SIG-M5 treated with dmso at 0.1 percent for 504 hours (cell line): ENCODE results near the gene FAM163A.

ENCODE experiments used
- DNase-seq: peaks from one replicate; lab custom pipeline; 2025; ENCODE audit not compliant: unreplicated experiment; lab: John Stamatoyannopoulos, UW

The FAM163A gene

GRCh38 chr1:179813626-179814545 lies 70.8 kb downstream of the FAM163A start:
- no peak for DNase-seq

GRCh38 chr1:179814546-179814838 lies 71.4 kb downstream of the FAM163A start:
- DNase-seq, result no peak

GRCh38 chr1:179815641-179816040 lies 72.5 kb downstream of the FAM163A start:
- no peak for DNase-seq

DNA sequence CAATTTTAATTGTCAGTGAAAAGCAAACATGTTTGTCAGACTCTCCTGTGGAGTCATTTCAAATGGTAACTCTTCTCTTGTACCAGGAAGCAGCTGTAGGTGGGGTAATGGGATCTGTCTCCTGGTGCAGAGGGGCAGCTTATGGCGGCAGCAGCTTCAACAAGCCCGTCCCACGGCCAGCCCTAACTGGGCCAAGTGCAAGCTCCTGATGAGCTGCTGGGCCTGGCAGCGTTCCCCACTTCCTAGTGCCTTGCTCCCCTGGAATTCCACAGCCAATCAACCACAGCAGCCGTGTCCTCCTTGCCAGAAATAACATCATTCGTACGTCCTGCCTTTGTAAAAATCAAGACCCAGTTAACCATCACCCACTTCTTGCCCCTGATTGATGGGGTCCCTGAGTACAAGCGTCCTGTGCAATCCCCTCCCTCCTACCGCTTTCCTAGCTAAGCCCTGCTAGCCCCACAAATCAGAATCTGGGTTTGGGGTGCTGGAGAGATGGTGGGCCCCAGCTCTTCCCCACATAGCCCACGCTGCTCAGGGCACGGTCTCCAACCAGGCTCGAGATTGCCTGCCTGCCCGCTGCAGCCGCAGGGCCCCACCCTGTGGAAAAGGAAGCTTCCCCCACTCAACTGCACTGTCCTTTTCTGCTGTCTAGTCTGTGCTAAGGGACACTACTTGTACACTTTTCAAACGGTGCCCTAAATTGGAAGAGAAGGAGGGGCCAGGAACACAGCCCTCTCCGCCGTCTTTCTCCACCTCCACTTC lies 73.3 kb downstream of the FAM163A start:
- DNase-seq, result no peak

DNA sequence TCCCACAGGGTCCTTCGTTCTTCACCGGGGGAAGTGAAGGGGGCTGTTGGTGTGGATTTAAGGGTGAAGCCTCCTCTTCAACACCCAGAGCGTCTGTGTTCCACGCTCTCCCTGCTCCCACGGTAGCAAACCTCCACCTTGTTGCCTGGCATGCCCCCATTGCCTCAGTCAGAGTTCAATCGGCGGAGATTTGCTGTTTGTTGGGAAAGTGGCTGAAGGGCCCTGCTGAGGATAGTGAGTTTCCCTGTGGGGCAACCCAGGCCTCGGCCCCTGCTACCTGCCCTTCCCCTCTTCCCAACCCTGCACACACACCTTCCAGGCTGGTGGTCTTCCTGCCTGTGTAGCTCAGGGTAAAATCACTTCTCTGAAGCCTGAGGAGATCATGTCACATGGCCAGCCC lies 74.0 kb downstream of the FAM163A start:
- no peak for DNase-seq

- DNase-seq, result no peak
Observed at GRCh38 chr1:179817789-179818188, 74.7 kb downstream of the FAM163A start.

- no peak for DNase-seq
Observed at GRCh38 chr1:179818260-179818659, 75.2 kb downstream of the FAM163A start.

DNA sequence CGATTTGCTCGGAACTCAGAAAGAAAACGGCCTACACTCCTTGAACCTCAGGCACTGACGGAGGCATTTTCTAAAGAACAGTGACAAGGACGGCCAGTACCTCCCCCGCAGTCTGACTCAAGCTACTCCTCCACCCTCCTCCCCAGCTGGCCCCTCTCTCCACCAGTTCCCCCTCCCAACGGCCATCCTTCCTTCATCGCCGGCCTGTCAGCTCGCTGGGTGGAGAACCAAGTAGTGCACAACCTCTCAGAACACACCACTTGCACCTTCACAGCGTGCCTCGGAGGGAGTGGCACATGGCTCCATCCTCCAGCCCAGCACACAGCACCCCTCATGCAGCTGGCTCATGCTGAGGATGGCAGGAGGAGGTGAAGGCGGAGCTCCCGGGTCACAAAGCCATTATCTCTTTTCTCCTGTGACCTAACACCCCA lies 75.7 kb downstream of the FAM163A start:
- no peak for DNase-seq

- DNase-seq, result peak; percentile 93
Observed at GRCh38 chr1:179820226-179820970, 77.3 kb downstream of the FAM163A start.

- DNase-seq, result no peak
Observed at GRCh38 chr1:179821524-179821923, 78.4 kb downstream of the FAM163A start.

- no peak for DNase-seq
Observed at GRCh38 chr1:179822065-179822464, 79.0 kb downstream of the FAM163A start.

DNA sequence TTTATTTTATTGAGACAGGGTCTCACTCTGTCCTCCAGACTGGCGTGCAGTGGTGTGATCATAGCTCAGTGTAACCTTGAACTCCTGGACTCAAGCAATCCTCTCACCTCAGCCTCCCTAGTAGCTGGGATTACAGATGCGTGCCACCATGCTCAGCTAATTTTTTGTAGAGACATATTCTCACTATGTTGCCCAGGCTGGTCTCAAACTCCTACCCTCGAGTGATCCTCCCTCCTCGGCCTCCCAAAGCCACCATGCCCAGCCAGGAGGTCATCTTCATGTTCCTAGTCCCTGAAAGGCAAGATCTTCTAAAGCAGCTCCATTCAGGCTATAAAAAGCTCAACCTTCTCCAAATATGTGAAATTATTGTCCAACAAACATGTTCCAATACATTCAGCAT lies 80.6 kb downstream of the FAM163A start:
- DNase-seq, result no peak

DNA sequence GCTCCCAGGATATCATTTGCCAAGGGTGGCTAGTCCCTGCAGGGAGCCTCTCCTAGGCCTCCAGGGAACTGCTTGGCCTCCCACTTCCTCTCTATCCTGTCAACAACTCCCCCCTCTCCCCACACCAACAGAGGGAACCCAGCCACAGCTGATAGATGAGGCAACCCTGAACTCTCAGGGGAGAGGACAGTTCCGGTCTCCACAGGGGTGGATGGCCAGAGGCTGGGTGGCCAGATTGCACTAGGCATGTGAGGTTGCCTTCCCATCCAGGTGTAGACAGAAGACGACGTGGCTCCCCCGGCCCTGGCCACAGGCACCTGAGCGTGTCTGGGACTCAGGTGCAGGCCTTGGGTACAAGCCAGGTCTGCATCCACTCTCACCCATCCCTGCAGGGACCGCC lies 81.2 kb downstream of the FAM163A start:
- peak; percentile 64 for DNase-seq

GRCh38 chr1:179825206-179825605 lies 82.1 kb downstream of the FAM163A start:
- no peak for DNase-seq

DNA sequence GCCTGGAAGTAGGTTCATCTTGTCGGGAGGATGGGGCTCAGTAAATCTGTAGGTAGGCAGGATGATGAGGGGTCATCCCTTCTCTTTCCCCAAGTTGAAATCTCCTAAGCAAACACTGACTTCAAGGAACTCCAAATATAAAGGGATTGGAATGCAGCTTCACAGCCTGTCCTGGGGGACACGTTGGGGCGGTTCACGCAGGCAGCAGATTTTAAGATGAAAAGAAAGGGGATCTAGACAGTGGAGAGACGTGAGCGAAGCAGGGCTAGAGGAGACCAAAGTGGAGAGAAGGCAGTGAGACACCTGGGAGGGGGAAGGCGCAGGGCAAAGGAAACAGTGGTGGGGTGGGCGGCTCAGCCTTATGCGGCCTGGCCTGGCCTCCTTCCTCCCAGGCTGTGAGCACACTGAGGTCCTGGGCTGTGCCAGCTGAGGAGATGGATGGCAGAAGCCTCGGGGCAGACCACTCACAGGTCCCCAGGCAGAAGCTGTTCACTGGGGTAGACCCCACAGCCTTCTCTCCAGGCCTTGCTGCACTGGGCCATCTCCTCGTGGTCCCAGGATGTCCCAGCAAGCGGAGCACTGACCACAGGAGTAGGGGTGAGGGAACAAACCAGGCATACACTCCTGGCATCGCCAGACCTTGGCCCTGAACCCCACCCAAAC lies 82.8 kb downstream of the FAM163A start:
- DNase-seq, result no peak

DNA sequence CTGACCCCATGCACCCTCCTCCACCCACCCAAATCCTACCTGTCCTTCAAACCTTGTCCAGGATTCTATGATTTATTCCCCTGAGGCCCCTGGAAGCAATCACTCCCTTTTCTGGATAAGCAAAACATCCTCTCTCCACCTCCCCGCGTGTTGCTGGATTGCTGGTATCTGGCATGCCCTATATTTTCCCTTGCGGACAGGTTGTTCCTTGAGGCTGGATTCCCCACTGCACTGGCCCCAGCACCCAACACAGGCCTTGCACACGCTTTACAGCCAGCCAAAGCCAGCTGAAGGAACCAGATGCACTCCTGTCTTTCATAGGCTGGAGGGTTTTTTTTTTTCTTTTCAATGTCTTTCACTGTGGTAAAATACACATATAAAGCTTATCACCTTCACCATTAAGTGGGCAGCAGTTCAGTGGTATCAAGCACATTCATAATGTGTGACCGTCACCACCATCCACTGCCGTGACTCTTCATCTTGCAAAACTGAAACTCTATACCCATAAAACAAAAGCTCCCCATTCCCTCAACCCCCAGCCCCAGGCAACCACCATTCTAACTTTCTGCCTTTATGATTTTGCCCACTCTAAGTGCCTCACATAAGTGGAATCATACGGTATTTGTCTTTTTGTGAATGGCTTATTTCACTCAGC lies 83.7 kb downstream of the FAM163A start:
- DNase-seq, result no peak

DNA sequence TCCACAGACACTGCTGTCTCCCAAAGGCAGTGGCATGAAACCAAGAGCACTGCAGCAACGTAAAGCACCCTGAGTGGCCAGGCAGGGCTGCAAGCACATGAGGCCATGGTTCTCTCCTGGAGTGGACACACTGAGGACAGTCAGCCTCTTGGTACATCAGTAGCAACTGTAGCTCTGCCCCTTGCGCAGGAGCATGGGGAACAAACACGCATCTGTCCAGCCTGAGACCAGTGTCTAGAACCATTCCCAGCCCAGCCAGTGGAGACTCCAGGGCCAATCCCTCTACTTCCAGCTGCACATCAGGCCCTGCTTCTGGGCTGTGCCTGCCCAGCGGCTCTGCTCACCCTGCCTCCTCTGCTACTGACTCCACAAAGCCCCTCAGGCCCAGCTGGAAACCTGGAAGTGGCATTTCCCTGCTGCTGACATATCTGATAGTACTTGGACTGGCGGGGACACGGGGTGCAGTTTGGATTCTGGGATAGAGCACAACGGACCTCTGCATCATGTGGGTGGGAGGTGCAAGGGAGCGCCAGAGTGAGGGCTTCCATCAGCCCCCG lies 85.5 kb downstream of the FAM163A start:
- DNase-seq, result no peak

GRCh38 chr1:179831225-179831624 lies 88.1 kb downstream of the FAM163A start:
- DNase-seq, result no peak

DNA sequence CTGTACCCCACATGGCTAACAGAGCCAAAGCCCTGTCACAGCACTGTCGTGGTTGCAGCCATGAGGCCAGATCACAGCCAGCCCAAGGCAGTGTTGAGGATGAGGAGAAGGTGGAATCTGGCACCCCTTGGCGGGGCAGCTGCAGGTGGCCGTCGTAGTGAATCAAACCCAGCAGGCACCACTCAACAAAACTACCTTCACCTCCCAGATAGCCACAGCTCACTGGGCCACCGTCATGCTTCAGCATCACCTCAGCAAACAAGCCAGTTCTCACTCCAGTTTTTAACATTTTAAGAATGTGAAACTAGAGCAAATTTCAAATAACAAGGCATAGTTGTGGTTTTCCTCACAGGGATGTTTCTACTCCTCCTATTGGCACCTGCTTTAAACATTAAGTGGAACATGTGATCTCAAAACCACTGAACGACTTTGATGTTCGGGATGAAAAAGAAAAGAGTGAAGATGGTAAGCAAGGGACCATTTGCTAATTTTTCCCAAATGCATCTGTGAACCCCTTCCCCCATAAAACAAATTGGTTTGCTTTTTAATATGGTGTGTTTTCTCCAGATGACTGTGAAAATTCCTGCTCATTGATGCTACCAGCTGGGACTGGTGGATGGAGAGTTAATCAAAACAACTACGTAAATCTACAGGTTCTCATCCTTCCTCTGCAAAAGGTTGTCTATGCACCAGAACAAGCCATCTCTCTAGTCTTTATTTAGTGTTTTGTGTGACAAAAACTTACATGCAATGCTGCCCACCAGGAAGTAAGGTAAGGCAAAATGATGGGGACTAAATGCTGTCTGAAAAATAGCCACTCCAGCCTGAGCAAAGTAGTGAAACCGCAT lies 89.0 kb downstream of the FAM163A start:
- no peak for DNase-seq
